Vein endothelial cell (primary cell): Measurements from ENCODE around the gene KPNA4. TPM values are rescaled to one million over a fixed set of nuclear protein-coding genes. Genes with fewer than 3 reads are reported as not detected.

Experiments
- small RNA-seq: library from RNA; depleted of rRNA; stranded (forward); fragments of <200 nt; gene quantifications from one replicate; pipeline ENCODE3, GENCODE V24; 2012
- total RNA-seq: library from RNA; depleted of rRNA; stranded (reverse); fragments of >200 nt; gene quantifications from 2 replicates; pipeline ENCODE4 v1.2.3, GENCODE V29; 2012

The KPNA4 gene
- total RNA-seq, result 38.5 and 53.2 TPM in 2 replicates

GRCh38 chr3:160565442-160566403 is at the start of gene KPNA4:
Gene KPNA4, minus strand, starts transcription at chr3:160565571. Its CDS starts 289 bp downstream, at chr3:160565282.

DNA sequence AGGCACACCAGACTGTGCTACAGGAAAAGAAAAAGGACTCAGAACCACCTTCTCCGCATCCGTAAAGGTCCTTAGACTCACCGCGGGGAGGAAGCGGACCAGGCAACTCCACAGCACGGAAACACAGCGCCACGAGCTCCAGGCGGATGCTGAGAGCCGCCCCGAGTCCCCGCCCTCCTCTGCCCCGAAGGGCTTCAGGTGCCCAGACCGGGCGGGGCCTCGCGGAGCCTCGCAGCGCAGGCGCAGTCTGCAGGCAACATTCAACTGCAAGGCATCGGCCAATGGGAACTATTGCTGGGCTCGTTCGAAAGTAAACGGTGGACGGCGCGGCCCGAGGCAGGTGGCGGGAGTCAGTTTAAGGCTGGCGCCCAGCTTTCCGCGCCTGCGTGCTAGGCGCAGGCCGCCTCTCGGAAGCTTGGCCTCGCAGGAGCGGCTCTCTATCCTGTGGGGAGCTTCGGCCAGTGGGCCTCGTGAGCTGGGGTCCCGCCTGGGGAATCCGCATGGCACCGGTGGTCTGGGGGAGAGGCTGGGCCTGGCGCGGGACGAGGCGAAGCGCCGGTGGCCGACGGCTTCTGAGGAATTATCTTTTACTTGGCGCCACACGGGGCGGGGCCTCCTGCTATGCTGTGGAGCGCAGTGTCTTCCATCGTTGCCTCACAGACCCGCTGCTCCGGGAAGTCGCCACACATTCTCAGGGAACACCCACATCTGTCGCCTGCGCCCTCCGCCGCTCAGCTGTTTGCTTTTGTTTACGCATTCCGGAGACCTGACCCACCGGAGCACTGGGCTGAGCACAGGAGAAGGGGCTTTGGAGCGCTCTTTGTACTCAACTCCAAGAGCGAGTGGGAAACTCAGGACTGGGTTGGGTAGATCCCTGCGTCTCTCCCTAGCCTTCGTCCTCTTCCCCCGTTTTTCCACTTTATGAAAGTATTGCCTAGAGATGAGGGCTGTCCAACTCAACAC is 115.5 kb downstream of the KPNA4 start, which contains the start of gene TRIM59:
TSS of gene TRIM59 (minus strand) at position 151 of the 963 bp plus-strand sequence. CDS start 10,603 bp downstream, outside the sequence.

Small RNA genes within 50 kb of the gene (small RNA-seq; reads per million reads assigned to genes)
- not detected for gene RNU7-136P

Other genes starting within 250 kb of the KPNA4 start
- gene IFT80, start 166.3 kb downstream of the KPNA4 start, total RNA-seq, result 21.9 and 22.9 TPM in 2 replicates
- 44.1 and 88.4 TPM in 2 replicates for gene SMC4, start 165.9 kb downstream of the KPNA4 start, total RNA-seq
- 19.9 and 26.4 TPM in 2 replicates for gene TRIM59, start 115.8 kb downstream of the KPNA4 start, total RNA-seq
- gene ARL14, start 111.6 kb upstream of the KPNA4 start, total RNA-seq, result 0.29 TPM in 1 of 2 replicates, not detected in the other
- gene PPM1L, start 190.7 kb upstream of the KPNA4 start, total RNA-seq, result 3.3 and 4.7 TPM in 2 replicates